ENCODE results near the gene P3H1. TPM values are rescaled to one million over a fixed set of nuclear protein-coding genes. Genes with fewer than 3 reads are reported as not detected.

The P3H1 gene
- total RNA-seq, 1 experiment from 2014 or later, result 32.9 TPM

DNA sequence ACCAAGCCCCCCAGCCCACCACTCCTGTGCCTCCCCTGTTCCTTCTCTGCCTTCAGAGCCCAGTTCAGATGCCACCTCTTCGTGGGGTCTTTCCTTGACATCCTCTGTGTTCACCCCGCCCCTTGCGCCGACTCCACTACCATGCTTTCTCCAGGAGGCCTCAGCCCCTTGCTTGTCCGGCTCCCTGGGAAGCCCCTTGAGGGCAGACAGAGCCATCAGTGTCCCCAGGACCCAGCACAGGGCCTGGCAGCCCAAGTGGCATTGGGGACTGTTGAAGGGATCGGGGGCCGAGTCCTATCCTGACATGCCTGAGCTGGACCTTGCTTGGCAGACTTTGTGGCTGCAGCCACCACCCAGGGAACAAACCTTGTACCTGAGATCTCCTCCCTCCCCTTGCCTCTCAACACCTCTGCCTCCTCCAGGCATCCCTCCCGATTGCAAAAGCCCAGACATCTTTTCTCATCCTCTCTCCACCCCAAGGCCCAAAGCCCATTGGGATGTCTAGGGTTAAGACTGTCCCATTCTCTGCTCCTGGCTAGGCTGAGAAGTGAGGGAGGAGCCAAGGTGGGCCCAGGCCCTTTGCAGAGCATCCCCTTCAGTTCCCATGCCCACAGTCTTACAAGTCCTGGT is 30.1 kb downstream of the P3H1 start (continued):
- TF ChIP-seq SRF (IDR thresholded peaks at IDR 0.05; ENCODE audit: low read depth) (no peak), CBX3 (IDR thresholded peaks at IDR 0.05; ENCODE audit: low read depth) (no peak), ZNF274 (IDR thresholded peaks at IDR 0.05; ENCODE audit: low read depth, low read length) (no peak), POLR2A (IDR thresholded peaks at IDR 0.05; ENCODE audit: borderline replicate concordance, extremely low read depth, insufficient read depth, insufficient read length) (no peak), EGR1 (IDR thresholded peaks at IDR 0.05; ENCODE audit: low read depth) (no peak), YY1 (IDR thresholded peaks at IDR 0.05; ENCODE audit: extremely low read depth, insufficient replicate concordance, low read depth, low read length) (no peak)
- TF ChIP-seq, protein P1, sequence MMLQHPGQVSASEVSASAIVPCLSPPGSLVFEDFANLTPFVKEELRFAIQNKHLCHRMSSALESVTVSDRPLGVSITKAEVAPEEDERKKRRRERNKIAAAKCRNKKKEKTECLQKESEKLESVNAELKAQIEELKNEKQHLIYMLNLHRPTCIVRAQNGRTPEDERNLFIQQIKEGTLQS (IDR thresholded peaks at IDR 0.05), result no peak

DNA sequence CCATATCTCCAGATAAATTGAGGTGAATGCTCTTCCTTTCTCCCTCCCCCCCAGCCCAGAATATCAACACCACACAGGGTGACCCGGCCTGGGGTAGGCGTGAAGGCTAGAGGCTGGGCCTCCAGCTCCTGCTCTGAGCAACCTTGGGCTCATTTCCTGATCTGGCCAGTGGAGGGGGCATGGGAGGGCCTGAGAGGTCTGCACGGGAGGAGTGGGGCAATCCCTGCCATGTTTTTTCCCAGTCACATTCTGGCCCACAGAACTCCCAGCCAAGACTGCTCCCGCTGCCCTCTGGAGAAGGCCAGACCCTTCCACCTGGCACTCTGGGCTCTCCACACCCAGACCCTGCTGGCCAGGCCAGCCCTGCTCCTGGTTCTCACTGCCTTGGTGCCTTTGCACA is 30.7 kb downstream of the P3H1 start:
- DNase-seq (ENCODE audit: low read depth, low spot score) (no peak), ATAC-seq (peak; percentile 88)
- H3K9ac ChIP-seq (ENCODE audit: low read length), result no peak overlapping the region
- H3K79me2 ChIP-seq (ENCODE audit: insufficient read depth, low read length), result no peaks in the 10 kb centered on the region
- no peaks in the 10 kb centered on the region for H4K20me1 ChIP-seq (ENCODE audit: insufficient read depth)
- no peak overlapping the region for H3K4me3 ChIP-seq (replicated peaks in 1 of 2; ENCODE audit: low read depth in 1 of 2, low read length in 2 of 2)
- H3K36me3 ChIP-seq (ENCODE audit: control insufficient read depth in 1 of 2, insufficient read depth in 2 of 2, low read length in 2 of 2), result no peaks in the 10 kb centered on the region
- H3K4me1 ChIP-seq (ENCODE audit: control insufficient read depth in 1 of 2, insufficient read depth in 2 of 2, low read length in 2 of 2), result peaks cover 0 to 6% of the 10 kb centered on the region in 2 experiments; a peak in 3 of 4 replicates
- no peak overlapping the region; the same call in 1 of the 2 replicates for H3K27ac ChIP-seq (ENCODE audit: low read depth, low read length)
- TF ChIP-seq, protein P2, sequence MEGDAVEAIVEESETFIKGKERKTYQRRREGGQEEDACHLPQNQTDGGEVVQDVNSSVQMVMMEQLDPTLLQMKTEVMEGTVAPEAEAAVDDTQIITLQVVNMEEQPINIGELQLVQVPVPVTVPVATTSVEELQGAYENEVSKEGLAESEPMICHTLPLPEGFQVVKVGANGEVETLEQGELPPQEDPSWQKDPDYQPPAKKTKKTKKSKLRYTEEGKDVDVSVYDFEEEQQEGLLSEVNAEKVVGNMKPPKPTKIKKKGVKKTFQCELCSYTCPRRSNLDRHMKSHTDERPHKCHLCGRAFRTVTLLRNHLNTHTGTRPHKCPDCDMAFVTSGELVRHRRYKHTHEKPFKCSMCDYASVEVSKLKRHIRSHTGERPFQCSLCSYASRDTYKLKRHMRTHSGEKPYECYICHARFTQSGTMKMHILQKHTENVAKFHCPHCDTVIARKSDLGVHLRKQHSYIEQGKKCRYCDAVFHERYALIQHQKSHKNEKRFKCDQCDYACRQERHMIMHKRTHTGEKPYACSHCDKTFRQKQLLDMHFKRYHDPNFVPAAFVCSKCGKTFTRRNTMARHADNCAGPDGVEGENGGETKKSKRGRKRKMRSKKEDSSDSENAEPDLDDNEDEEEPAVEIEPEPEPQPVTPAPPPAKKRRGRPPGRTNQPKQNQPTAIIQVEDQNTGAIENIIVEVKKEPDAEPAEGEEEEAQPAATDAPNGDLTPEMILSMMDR (IDR thresholded peaks at IDR 0.05 in 2 of 3, conservative IDR thresholded peaks at IDR 0.05 in 1 of 3; ENCODE audit: borderline replicate concordance in 1 of 3, insufficient read depth in 1 of 3, low read depth in 2 of 3, low read length in 2 of 3), result peak in 2 of 3 experiments; percentile 44 to 64; a peak in 4 of 6 replicates
- no peak for TF ChIP-seq YY1 (IDR thresholded peaks at IDR 0.05; ENCODE audit: extremely low read depth, insufficient replicate concordance, low read depth, low read length)
- BruUV-seq (replicated peaks), result no TSS peak
- H3K9me2 ChIP-seq (ENCODE audit: insufficient read depth), result no peaks in the 10 kb centered on the region
- no peaks in the 10 kb centered on the region for H3K27me3 ChIP-seq (ENCODE audit: insufficient read depth, low read length)
- RAD21 ChIA-PET (ENCODE audit: low non-redundant PET in 1 of 2, low total read pairs in 2 of 2, uncharacterized antibody in 2 of 2, unreplicated experiment in 2 of 2), result no interaction called here
- CTCF ChIA-PET, result interaction anchor here (0.7 to 1.0 kb wide), 3 partner anchors 30 to 589 kb away, joined by 3 to 4 read pairs (median 3); no protein-coding TSS in a partner anchor
- H3K9me3 ChIP-seq (ENCODE audit: control insufficient read depth in 1 of 2, insufficient read depth in 1 of 2, low read depth in 1 of 2, low read length in 2 of 2), result no peaks in the 10 kb centered on the region
- H3K4me2 ChIP-seq (ENCODE audit: low read length), result no peak overlapping the region
- intact Hi-C loops (cut with micrococcal nuclease), result loop anchor here (10.0 kb wide), 2 partner anchors 391 to 561 kb away; no protein-coding TSS in a partner anchor
- POLR2A ChIA-PET, result no interaction called here
- no peak overlapping the region for H2AFZ ChIP-seq (ENCODE audit: low read depth, low read length, poor library complexity, severe bottlenecking)

Data from HCT116 (cell line).